Measurements from ENCODE around the gene FMO4.
"Not testable (repeated sequence)": the region's sequence is repeated elsewhere in the genome, so short reads cannot be mapped to it uniquely, and the experiment has no call there.

FMO4 gene, protein sequence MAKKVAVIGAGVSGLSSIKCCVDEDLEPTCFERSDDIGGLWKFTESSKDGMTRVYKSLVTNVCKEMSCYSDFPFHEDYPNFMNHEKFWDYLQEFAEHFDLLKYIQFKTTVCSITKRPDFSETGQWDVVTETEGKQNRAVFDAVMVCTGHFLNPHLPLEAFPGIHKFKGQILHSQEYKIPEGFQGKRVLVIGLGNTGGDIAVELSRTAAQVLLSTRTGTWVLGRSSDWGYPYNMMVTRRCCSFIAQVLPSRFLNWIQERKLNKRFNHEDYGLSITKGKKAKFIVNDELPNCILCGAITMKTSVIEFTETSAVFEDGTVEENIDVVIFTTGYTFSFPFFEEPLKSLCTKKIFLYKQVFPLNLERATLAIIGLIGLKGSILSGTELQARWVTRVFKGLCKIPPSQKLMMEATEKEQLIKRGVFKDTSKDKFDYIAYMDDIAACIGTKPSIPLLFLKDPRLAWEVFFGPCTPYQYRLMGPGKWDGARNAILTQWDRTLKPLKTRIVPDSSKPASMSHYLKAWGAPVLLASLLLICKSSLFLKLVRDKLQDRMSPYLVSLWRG

DNA sequence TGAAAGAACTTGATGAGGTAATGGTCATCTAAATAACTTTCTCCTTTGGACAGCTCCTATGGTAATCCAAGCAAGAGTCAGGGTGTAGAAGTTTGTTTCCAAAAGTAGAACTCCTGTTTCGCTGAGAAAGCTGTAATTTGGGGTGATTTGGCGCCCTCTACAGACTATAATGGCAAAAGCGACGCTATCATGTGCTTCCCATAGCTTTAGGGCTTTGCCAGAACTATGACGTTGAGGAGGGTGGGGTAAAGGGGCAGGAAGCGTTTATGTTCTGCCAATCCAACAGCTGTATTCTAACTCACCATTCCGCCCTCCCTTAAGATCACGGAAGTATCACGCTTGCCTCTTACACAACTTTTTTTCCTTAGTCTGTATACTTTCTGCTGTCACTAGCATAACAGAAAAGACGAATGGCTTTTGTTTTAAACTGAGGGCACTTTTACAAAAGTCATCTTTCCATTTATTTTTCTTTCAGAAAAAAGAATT lies at the start of gene FMO4:
Gene FMO4, plus strand, starts transcription at position 349 of the 486 bp plus-strand sequence. CDS start 5,643 bp downstream, outside the sequence.
- peak; percentile 68 to 82 (median 72) for DNase-seq (ENCODE audit: low read depth in 2 of 3, low spot score in 1 of 3)

DNA sequence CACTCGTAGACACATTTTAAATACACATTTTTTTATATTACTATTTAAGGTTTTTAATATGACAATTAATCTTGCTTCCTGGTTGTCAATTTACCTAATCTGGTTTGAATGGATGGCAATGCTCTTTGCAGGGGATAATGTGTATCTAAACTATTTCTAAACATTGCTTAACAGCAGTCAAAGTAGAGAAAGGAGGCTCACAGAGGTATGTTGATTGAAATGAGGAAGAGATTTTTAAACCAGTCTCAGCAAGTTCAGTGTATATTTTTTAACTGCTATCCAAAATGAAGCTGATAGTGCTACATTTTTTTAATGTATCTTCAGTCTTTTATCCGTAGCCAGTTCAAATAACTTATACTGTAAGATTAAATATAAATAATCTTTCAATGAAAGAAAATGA lies 48.3 kb upstream of the FMO4 start:
- no peak for DNase-seq (ENCODE audit: low read depth in 2 of 3, low spot score in 1 of 3)

- no peak for DNase-seq (ENCODE audit: low read depth in 2 of 3, low spot score in 1 of 3)
Measured at GRCh38 chr1:171266930-171267329, 47.1 kb upstream of the FMO4 start.

- no peak for DNase-seq (ENCODE audit: low read depth in 2 of 3, low spot score in 1 of 3)
Measured at GRCh38 chr1:171267391-171267790, 46.6 kb upstream of the FMO4 start.

DNA sequence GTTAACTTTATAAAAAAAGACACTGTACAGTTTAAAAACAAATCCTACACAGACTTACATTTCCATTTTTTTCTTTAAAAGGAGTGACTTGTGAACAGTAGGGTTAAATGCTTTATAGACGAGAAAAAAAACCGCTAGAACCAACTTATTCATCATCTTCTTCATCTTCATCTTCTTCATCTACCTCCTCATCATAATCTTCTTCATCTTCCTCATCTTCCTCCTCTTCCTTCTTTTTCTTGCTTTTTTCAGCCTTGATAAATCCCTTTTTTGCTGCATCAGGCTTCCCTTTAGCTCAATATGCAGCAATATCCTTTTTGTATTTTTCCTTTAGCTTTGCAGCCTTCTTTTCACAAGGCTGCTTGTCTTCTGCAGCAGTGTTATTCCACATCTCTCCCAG lies 43.2 kb upstream of the FMO4 start:
- no peak for DNase-seq (ENCODE audit: low read depth in 2 of 3, low spot score in 1 of 3)

DNA sequence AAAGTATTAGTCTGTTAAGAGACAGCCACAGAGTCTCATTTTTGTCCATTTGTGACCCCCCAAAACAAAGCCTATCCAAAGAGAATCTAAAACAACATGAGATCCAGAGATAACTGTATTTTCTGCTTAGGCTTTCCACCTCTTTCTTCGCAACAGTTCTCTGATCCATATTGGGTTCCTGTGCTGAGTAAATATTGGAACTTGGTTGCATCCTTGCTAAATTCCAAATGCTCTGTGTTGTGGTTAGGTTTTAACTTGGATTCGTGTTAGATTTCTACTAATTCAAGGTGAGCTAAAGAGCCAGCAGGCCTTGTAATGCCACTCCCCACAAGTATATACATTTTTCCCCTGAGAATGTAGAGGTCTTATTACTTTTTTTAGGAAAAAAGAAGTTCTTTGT lies 36.4 kb upstream of the FMO4 start:
- DNase-seq (ENCODE audit: low read depth in 2 of 3, low spot score in 1 of 3) = no peak

DNA sequence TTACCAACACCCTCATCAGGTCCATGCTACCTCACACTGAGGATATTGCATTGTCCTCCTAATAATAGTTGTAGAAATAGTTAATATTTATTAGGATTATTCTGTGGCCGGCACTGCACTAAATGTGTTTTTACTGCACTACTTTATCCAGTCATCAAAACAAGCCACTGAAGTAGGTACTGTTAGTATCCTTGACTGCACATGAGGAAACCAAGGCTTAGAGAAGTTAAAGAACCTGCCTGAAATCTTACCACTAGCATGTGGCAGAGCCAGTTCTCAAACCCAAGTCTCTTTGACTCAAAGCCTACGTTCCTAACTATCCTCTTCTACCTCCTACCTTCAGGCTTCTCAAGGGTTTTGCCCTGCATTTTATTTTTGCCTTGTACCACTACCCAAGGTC lies 34.7 kb upstream of the FMO4 start:
- DNase-seq (ENCODE audit: low read depth in 2 of 3, low spot score in 1 of 3) = no peak

DNA sequence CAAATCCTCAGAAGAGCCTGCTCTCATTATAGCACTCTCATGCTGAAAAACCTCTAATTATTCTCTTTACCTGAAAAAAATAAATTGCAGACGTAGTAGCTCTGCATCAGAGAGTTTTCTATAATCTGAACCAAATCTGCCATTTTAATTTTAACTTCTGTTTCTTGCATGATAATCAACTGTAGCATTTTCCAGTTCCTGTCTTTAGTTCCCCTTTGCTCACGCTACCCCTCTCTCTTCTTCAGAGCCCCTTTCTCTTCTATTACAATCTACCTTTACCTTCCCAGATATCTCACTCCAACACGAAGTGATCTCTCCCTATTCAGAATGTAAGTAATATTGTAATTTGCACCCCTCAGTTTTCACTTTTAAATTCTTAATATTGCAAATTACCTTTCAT lies 34.3 kb upstream of the FMO4 start:
- DNase-seq (ENCODE audit: low read depth in 2 of 3, low spot score in 1 of 3) = no peak

DNA sequence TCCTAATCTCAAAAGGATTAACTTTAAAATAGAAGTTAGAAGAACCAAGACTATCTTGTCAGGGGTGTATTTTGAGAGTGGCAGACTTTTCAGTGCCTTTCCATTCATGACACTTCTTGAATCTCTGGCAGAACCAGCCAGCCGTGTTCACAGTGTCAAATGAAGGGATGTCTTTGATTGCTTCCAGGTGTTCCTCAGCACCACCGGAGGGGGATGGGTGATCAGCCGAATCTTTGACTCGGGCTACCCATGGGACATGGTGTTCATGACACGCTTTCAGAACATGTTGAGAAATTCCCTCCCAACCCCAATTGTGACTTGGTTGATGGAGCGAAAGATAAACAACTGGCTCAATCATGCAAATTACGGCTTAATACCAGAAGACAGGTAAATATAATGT lies 33.4 kb upstream of the FMO4 start:
- no peak for DNase-seq (ENCODE audit: low read depth in 2 of 3, low spot score in 1 of 3)

- no peak for DNase-seq (ENCODE audit: low read depth in 2 of 3, low spot score in 1 of 3)
Measured at GRCh38 chr1:171286032-171286705, 27.8 kb upstream of the FMO4 start.

DNA sequence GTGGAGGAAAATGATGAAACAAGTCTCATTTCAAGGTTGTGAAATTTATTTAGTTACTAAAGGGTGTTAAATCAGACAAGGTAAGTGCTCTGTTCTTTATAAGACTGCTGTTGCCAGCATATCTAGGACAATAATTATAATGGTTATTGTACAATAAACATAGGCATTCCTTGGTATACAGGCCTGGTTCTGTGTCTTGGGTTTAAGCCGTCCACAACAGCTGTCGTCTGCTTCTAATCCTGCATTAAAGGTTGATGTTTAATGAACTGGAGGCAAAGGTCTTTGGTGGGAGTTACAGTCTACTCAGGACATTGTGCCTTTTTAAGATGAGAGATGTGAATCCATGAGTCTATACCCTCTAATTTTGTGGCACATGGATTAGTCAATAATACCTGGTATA lies 23.4 kb upstream of the FMO4 start:
- DNase-seq (ENCODE audit: low read depth in 2 of 3, low spot score in 1 of 3) = no peak

DNA sequence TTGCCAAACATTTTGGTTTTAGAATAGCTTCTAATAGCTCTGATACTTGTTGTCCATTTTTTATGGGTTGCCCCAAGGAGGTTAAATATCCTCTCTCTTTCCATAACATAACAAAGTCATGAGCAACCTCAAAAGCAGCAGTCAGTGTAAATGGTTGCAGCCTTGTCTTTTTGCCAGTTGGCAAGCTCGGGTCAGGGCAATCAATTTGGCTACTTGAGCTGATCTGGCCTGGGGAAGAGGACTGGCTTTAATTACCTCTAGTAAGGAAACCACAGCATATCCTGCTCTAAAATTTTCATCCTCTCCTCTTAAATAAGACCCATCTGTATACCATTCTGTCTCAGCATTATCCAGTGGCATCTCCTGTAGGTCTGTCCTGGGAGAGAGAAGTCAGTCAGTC lies 21.2 kb upstream of the FMO4 start:
- no peak for DNase-seq (ENCODE audit: low read depth in 2 of 3, low spot score in 1 of 3)

DNA sequence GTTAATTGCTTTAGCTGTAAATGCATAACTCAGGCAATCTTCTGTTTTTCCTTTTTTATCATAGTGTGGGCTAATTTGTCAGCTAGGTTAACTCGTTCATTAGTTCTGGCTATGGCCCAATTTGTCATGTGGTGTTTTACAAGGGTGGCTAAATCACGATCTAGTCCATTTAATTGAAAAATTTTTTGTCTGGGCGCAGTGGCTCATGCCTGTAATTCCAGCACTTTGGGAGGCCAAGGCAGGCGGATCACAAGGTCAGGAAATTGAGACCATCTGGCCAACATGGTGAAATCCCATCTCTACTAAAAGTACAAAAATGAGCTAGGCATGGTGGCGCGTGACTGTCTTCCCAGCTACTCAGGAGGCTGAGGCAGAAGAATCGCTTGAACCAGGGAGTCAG lies 18.6 kb upstream of the FMO4 start:
- not testable (repeated sequence) for DNase-seq (ENCODE audit: low read depth in 2 of 3, low spot score in 1 of 3)

DNA sequence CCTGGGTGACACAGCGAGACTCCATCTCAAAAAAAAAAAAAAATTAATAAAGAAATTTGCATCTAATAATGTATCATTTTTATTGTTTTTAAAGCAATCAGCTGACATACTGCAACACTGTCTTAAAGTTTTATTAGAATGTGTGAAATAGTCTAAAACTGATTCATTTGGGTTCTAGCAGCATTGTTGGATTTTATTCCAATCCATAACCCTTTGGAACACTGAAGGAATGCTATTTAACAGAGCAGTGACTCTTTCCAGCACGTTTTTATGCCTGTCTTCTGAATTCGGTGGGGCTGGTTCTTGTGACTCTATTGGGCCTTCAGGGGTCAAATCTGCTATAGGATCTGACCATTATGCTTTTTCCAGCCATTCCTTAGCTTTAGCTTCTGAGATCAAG lies 18.2 kb upstream of the FMO4 start:
- DNase-seq (ENCODE audit: low read depth in 2 of 3, low spot score in 1 of 3) = no peak

DNA sequence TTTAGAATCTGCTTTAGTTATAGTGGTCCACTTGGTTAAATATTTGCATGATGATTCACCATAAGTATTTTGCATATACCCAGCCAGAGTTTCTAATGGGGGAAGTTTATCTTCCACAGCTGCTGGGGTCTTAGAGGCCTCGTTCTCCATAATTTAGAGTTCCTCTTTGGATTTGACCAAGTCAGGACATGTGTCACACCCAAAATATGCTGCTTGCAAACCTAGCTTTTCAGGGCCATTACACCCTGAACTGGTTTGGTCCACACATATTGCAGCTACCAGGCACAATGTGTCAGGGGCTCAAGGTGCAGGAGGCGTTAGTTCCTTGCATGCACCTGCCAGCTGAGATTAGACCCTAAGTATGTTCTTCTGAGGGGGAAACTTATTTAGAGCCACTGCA lies 17.1 kb upstream of the FMO4 start:
- DNase-seq (ENCODE audit: low read depth in 2 of 3, low spot score in 1 of 3) = no peak

GRCh38 chr1:171298696-171299095 lies 15.3 kb upstream of the FMO4 start:
- no peak for DNase-seq (ENCODE audit: low read depth in 2 of 3, low spot score in 1 of 3)

- DNase-seq (ENCODE audit: low read depth in 2 of 3, low spot score in 1 of 3) = no peak
Measured at GRCh38 chr1:171299342-171299741, 14.6 kb upstream of the FMO4 start.

DNA sequence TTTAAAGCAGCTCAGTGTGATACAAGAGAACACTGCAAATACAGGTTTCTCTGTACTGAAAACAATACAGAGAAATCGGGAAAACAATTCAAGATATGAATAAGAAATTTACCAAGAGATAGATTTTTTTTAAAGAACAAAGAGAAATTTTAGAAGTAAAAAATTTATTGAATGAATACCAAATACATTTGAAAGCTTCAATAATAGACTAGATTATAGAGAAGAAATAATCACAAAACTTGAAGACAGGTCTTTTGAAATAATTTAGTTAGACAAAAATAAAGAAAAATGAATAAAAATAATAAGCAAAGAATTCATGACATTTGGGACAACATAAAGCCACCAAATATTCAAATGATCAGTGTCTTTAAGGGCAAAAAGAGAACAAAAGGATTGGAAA lies 13.6 kb upstream of the FMO4 start:
- no peak for DNase-seq (ENCODE audit: low read depth in 2 of 3, low spot score in 1 of 3)

- no peak for DNase-seq (ENCODE audit: low read depth in 2 of 3, low spot score in 1 of 3)
Measured at GRCh38 chr1:171310661-171311087, 3.3 kb upstream of the FMO4 start.

DNA sequence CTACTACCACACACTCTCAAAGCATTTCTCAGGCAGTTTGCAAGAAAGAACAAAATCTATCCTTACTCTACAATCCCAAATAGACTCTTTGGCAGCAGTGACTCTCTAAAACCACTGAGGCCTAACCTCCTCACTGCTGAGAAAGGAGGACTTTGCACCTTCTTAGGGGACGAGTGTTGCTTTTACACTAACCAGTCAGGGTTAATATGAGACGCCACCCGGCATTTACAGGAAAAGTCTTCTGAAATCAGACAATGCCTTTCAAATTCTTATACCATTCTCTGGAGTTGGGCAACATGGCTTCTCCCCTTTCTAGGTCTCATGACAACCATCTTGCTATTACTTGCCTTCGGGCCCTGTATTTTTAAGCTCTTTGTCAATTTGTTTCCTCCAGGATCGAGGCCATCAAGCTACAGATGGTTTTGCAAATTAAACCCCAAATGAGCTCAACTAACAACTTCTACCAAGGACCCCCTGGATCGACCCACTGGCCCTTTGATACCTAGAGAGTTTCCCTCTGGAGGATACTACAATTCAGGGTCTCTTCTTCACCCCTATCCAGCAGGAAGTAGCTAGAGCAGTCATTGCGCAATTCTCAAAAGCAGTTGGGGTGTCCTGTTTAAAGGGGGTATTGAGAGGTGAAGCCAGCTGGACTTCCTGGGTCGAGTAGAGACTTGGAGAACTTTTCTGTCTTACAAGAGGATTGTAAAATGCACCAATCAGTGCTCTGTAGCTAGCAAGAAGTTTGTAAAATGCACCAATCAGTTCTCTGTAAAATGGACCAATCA lies 2.0 kb upstream of the FMO4 start:
- no peak for DNase-seq (ENCODE audit: low read depth in 2 of 3, low spot score in 1 of 3)

DNA sequence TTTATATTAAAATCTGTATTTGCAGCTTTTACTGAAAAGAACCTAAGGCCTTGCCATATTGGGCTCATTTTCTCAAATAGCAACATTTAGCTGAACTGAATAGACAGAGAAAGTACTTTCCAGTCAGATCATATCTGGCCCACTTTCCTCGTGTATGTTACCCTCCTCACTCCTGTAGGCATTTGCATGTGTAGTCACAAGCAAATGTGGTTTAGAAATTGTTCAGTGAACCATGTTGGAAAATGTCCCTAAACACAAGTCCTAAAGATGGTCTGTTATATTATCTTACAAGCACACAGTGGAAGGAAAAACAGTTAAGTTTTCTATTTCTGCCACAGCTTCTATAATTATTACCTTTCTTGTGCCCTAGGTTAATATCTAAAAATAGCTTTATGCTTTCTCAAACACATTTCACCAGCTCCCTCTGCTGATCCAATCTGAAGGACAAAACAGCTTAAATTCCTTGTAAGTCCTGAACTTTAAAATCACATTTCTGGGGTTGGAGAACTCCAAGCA lies 606 bp upstream of the FMO4 start:
- no peak for DNase-seq (ENCODE audit: low read depth in 2 of 3, low spot score in 1 of 3)

Data from stimulated activated CD4-positive, alpha-beta T cell treated with anti-CD3 and anti-CD28 coated beads, Interleukin-12 subunit alpha, Interleukin-12 subunit beta, amount 100 ng/mL, for 48 hours (primary cell).